Hepatic stellate cell (primary cell): ENCODE measurements around the gene AP3S2.
"Not testable (repeated sequence)": the region's sequence is repeated elsewhere in the genome, so short reads cannot be mapped to it uniquely, and the experiment has no call there.

Experiments used
- DNase-seq: peaks from one replicate; pipeline ENCODE4 v3.0.0; 2011; ENCODE audit warnings: low spot score

Gene AP3S2

DNA sequence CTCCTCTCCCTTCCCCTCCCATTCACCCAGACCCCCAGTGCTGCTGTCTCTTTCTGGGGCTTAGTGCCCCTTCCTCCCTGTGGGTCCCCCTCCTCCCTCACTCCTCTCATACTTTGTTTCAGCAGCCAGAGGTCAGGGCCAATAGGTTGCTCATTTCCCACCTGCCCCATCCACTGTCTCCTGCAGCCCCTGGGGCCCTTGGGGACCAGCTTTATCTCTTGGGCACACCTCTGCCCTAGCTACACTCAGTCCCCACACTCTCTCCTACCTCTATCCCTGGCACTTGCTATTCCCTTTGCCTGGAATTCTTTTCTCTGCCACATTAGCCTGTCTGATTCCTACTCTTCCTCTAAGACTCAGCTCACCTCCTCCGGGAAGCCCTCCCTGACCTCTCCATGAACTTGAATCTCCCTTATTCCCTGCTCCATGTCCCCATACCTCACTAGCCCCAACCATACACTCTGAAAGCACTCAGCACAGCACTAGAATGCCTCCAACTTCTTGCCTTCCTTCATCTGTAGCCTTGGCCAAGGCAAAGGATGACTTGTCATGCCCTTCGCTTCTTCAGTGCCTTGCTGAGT, 93.8 kb downstream of the AP3S2 start:
- no peak for DNase-seq

DNA sequence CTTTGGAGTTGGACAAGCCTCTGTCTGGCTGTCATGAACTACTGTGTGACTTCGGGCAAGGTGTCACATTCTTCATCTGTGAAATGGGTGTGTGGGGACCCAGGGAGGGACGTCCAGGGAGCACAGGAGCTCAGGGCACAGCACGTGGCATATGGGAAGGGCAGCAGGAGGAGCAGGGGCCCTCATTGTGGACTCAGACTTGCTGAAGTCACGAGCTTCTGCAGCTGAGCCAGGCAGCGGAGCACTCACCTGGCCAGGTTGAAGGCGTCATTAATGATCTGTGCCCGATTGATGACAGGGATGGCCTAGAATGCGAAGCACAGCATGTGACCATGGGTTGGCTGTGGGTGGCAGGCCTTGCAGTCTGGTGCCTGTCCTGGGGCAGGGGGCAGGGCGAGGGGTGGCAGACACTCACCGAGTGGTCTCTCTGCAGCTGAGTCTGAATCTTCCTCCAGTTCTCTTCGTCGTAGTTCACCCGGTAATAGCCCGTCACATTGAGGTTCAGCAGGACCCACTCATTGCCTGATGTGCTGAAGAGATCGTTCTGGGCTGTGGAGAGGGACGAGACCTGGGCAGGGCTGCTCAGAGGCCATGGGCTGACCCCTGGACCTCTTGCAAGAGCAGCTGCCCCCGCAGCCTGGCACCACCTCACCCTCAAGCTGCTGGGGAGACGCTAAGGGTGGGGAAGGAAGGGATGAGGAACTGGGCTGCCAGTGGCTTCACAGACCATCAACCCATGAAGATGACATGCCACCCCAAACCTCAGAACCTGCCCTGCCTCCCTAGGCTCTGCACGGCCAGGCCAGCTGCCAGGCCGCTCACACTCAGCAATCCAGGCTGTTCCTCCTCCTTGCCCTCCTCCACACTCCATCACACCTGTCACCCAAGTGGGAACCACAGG, 94.5 kb downstream of the AP3S2 start:
- DNase-seq, result no peak

GRCh38 chr15:89797678-89798201, 96.1 kb downstream of the AP3S2 start:
- no peak for DNase-seq

- no peak for DNase-seq
These were observed 97.8 kb downstream of the AP3S2 start for GRCh38 chr15:89795996-89796395.

DNA sequence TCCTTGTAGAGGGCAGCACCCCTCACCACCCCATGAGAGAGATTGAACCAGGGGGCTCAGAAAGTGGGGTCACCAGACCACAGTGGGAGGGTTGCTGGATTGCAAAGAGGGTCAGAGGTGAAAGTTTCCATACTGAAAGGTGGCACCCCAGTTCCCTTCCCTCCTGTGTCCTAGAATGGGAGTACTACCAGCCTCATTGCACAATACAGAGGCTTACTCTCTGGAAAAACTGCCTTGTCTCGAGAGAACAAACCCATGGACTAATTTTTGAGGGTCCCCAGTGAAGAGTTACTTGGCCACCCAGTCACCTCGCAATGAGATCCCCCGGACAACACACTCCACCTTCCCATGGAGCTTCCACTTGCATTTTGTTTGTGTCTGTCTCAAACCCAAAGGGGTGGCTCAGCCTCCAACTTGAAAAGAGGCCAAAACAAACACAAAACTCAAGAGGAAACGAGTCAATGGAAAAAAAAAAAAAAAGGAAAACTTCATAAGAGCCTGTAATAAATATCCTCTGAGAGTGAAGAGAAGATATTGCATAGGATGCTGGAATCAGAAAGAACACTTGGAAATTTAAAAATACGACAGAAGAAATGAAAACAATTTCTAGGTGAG, 99.1 kb downstream of the AP3S2 start:
- DNase-seq, result no peak

GRCh38 chr15:89792106-89792805, 101.5 kb downstream of the AP3S2 start:
- no peak for DNase-seq

DNA sequence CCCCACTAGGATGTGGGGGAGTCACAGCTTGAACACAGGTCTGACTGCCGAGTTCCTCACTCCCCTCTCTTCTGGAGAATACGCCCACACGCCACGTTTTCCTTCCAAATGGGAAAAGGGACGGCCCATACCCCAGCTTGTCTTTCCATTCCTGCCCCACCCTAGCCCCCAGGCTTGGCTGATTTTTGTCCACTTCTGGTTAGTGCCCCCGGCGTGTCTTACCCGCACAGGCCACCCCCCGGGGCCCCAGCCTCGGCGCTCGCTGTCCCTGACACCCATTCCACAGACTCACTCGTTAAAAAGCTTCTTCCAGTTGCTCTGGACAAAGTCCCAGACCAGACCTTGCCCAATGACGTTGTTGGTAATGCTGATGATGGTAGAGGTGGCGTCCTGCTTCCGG, 103.1 kb downstream of the AP3S2 start:
- DNase-seq, result no peak

- DNase-seq, result no peak
These were observed 103.6 kb downstream of the AP3S2 start for GRCh38 chr15:89790206-89790605.

DNA sequence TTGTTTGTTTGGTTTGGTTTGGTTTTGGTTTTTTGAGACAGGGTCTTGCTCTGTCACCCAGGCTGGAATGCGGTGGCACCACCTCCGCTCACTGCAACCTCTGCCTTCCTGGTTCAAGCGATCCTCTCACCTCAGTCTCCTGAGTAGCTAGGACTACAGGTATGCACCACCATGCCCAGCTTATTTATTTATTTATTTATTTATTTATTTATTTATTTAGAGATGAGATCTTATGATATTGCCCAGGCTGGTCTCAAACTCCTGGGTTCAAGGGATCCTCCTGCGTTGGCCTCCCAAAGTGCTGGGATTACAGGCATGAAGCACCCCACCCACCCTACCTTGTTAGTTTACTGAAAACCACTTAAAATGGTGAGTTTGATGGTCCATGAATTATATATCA, 105.2 kb downstream of the AP3S2 start:
- DNase-seq, result not testable (repeated sequence)

DNA sequence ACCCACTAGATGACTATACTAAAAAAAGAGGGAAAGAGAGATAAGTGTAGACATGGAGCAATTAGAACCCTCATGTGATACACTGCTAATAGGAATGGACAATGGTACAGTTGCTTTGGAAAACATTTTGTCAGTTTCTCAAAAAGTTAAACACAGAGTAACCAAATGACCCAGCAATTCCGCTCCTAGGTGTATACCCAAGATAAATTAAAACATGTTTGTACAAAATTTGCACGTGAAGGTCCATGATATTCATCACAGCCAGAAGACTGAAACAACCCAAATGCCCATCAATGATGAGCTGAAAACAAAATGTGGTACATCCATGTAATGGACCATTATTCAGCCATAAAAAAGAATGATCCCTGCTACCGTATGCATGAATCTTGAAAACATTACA, 105.8 kb downstream of the AP3S2 start:
- DNase-seq, result no peak

DNA sequence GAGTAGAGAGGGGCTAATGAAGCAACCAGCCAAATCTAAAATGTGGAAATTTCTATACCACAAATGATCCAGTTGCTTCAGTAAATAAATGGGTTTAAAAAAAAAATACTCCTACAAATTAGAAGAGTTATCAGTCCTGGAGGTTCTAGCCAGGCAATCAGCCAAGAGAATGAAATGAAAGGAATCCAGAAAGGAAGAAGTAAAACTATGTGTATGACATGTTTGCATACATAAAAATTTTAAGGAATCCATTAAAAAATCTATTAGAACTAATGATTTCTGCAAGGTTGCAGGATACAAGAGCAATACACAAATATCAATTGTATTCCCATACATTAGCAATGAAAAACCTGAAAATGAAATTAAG, 108.0 kb downstream of the AP3S2 start:
- DNase-seq, result no peak

GRCh38 chr15:89785064-89785773, 108.6 kb downstream of the AP3S2 start:
- DNase-seq, result no peak

DNA sequence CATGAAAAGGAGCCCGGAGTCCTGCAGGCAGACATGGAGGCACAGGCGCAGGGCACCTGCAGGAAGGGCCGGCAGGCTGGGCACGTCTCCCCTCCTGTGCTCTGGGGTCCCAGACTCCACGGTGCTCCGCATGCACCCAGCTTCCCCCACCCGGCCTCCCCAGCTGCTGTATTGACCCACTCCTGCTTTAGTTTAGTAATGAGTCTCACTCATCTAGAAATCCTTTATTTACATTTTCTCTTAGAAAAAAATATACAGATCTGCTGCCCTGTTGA, 109.2 kb downstream of the AP3S2 start:
- no peak for DNase-seq

GRCh38 chr15:89783861-89784685, 109.7 kb downstream of the AP3S2 start:
- DNase-seq, result no peak

GRCh38 chr15:89783111-89783860, 110.5 kb downstream of the AP3S2 start:
- no peak for DNase-seq

DNA sequence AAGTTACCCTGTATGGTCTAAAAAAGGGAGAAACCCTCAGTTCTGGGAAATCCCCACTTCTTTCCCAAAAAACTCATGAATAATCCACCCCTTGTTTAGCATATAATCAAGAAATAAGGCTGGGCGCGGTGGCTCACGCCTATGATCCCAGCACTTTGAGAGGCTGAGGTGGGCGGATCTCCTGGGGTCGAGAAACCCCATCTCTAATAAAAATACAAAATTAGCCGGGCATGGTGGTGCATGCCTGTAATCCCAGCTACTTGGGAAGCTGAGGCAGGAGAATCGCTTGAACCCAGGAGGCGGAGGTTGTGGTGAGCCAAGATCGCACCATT, 111.2 kb downstream of the AP3S2 start:
- not testable (repeated sequence) for DNase-seq

GRCh38 chr15:89781891-89782618, 111.7 kb downstream of the AP3S2 start:
- DNase-seq, result peak; percentile 60

- no peak for DNase-seq
These were observed 112.7 kb downstream of the AP3S2 start for GRCh38 chr15:89781055-89781454.

GRCh38 chr15:89780601-89781000, 113.2 kb downstream of the AP3S2 start:
- no peak for DNase-seq
